GM18517 (cell line): Measurements from ENCODE around the gene ABL2.
"Not testable (repeated sequence)": the region's sequence is repeated elsewhere in the genome, so short reads cannot be mapped to it uniquely, and the experiment has no call there.

Experiments
- ATAC-seq: cut with Tn5 transposase; IDR thresholded peaks from one replicate; pipeline ENCODE4 v1.9.1; 2021; ENCODE audit warnings: mild to moderate bottlenecking, moderate library complexity; ENCODE audit not compliant: unreplicated experiment

Gene ABL2

GRCh38 chr1:179217943-179218507 lies 11.5 kb downstream of the ABL2 start:
- ATAC-seq = no peak

- ATAC-seq = not testable (repeated sequence)
These were observed 16.2 kb downstream of the ABL2 start for GRCh38 chr1:179213317-179213716.

GRCh38 chr1:179208681-179209477 lies 20.6 kb downstream of the ABL2 start:
- ATAC-seq = no peak

- no peak for ATAC-seq
These were observed 22.7 kb downstream of the ABL2 start for GRCh38 chr1:179206812-179207211.

- ATAC-seq = no peak
These were observed 24.2 kb downstream of the ABL2 start for GRCh38 chr1:179205284-179205683.

- no peak for ATAC-seq
These were observed 27.3 kb downstream of the ABL2 start for GRCh38 chr1:179202161-179202560.

- ATAC-seq = no peak
These were observed 28.9 kb downstream of the ABL2 start for GRCh38 chr1:179200586-179200985.

- no peak for ATAC-seq
These were observed 31.7 kb downstream of the ABL2 start for GRCh38 chr1:179197690-179198297.

GRCh38 chr1:179195857-179196256 lies 33.6 kb downstream of the ABL2 start:
- not testable (repeated sequence) for ATAC-seq

GRCh38 chr1:179195376-179195775 lies 34.1 kb downstream of the ABL2 start:
- ATAC-seq = no peak

- no peak for ATAC-seq
These were observed 35.4 kb downstream of the ABL2 start for GRCh38 chr1:179194068-179194537.

GRCh38 chr1:179190861-179191260 lies 38.6 kb downstream of the ABL2 start:
- no peak for ATAC-seq

- ATAC-seq = no peak
These were observed 41.6 kb downstream of the ABL2 start for GRCh38 chr1:179187735-179188471.

- ATAC-seq = no peak
These were observed 42.4 kb downstream of the ABL2 start for GRCh38 chr1:179187043-179187442.

- no peak for ATAC-seq
These were observed 45.1 kb downstream of the ABL2 start for GRCh38 chr1:179184403-179184802.

- no peak for ATAC-seq
These were observed 45.6 kb downstream of the ABL2 start for GRCh38 chr1:179183857-179184256.

- ATAC-seq = no peak
These were observed 50.5 kb downstream of the ABL2 start for GRCh38 chr1:179178950-179179349.

- no peak for ATAC-seq
These were observed 51.3 kb downstream of the ABL2 start for GRCh38 chr1:179178183-179178582.

- no peak for ATAC-seq
These were observed 51.9 kb downstream of the ABL2 start for GRCh38 chr1:179177615-179178014.

GRCh38 chr1:179177182-179177581 lies 52.3 kb downstream of the ABL2 start:
- no peak for ATAC-seq
